ENCODE results near the gene HBZ.

HBZ gene

DNA sequence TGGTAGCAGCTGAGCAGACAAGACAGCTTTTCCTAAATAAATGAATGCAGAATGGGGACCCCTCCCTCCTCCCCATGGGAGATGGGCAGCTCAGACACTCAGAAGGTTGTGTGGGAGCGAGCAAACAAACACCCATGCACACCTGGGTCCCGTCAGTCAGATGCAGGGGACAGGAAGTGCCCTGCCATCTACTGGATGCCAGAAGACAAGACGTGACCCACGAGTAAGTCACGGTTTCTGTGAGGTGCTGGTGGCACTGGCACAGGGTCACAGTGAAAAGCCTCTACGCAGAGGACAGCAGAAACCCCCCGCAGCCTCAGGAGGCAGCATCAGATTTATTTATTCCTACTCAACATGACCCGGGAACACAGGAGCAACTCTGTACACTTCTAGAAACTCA is 36.2 kb downstream of the HBZ start:
- peaks cover 64% of the 10 kb centered on the region for H3K36me3 ChIP-seq
- DNase-seq: no peak

GRCh38 chr16:189604-190186 is 37.3 kb downstream of the HBZ start:
- Histone ChIP-seq H3K9me3 (no peaks in the 10 kb centered on the region), H3K36me3 (peaks cover 73% of the 10 kb centered on the region), H3K4me1 (no peaks in the 10 kb centered on the region), H3K4me3 (ENCODE audit: low read depth, low read length) (no peak overlapping the region), H3K27me3 (no peaks in the 10 kb centered on the region)
- TF ChIP-seq, protein P1, sequence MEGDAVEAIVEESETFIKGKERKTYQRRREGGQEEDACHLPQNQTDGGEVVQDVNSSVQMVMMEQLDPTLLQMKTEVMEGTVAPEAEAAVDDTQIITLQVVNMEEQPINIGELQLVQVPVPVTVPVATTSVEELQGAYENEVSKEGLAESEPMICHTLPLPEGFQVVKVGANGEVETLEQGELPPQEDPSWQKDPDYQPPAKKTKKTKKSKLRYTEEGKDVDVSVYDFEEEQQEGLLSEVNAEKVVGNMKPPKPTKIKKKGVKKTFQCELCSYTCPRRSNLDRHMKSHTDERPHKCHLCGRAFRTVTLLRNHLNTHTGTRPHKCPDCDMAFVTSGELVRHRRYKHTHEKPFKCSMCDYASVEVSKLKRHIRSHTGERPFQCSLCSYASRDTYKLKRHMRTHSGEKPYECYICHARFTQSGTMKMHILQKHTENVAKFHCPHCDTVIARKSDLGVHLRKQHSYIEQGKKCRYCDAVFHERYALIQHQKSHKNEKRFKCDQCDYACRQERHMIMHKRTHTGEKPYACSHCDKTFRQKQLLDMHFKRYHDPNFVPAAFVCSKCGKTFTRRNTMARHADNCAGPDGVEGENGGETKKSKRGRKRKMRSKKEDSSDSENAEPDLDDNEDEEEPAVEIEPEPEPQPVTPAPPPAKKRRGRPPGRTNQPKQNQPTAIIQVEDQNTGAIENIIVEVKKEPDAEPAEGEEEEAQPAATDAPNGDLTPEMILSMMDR (IDR thresholded peaks at IDR 0.05; ENCODE audit: low read depth, low read length): no peak
- no peak for DNase-seq

More for the DNA sequence above, 36.2 kb downstream of the HBZ start:
- H3K4me3 ChIP-seq (ENCODE audit: low read depth, low read length): no peak overlapping the region
- no peaks in the 10 kb centered on the region for H3K4me1 ChIP-seq
- no peaks in the 10 kb centered on the region for H3K27me3 ChIP-seq
- no peaks in the 10 kb centered on the region for H3K9me3 ChIP-seq
- TF ChIP-seq, protein P1 (IDR thresholded peaks at IDR 0.05; ENCODE audit: low read depth, low read length): peak; percentile 42

GRCh38 chr16:191831-192230 is 39.4 kb downstream of the HBZ start:
- Histone ChIP-seq H3K27me3 (no peaks in the 10 kb centered on the region), H3K4me3 (ENCODE audit: low read depth, low read length) (no peak overlapping the region), H3K36me3 (peaks cover 90% of the 10 kb centered on the region), H3K9me3 (no peaks in the 10 kb centered on the region), H3K4me1 (no peaks in the 10 kb centered on the region)
- no peak for DNase-seq
- TF ChIP-seq, protein P1 (IDR thresholded peaks at IDR 0.05; ENCODE audit: low read depth, low read length): no peak

- H3K4me1 ChIP-seq: no peaks in the 10 kb centered on the region
- DNase-seq: no peak
- no peaks in the 10 kb centered on the region for H3K9me3 ChIP-seq
- H3K27me3 ChIP-seq: no peaks in the 10 kb centered on the region
- H3K36me3 ChIP-seq: peaks cover 91% of the 10 kb centered on the region
- H3K4me3 ChIP-seq (ENCODE audit: low read depth, low read length): no peak overlapping the region
- TF ChIP-seq, protein P1 (IDR thresholded peaks at IDR 0.05; ENCODE audit: low read depth, low read length): no peak
Measured at GRCh38 chr16:192686-193085, 40.2 kb downstream of the HBZ start.

- no peaks in the 10 kb centered on the region for H3K27me3 ChIP-seq
- H3K4me3 ChIP-seq (ENCODE audit: low read depth, low read length): no peak overlapping the region
- H3K9me3 ChIP-seq: no peaks in the 10 kb centered on the region
- H3K36me3 ChIP-seq: peaks cover 91% of the 10 kb centered on the region
- no peaks in the 10 kb centered on the region for H3K4me1 ChIP-seq
- TF ChIP-seq, protein P1 (IDR thresholded peaks at IDR 0.05; ENCODE audit: low read depth, low read length): no peak
- DNase-seq: no peak
Measured at GRCh38 chr16:193441-193840, 41.0 kb downstream of the HBZ start.

DNA sequence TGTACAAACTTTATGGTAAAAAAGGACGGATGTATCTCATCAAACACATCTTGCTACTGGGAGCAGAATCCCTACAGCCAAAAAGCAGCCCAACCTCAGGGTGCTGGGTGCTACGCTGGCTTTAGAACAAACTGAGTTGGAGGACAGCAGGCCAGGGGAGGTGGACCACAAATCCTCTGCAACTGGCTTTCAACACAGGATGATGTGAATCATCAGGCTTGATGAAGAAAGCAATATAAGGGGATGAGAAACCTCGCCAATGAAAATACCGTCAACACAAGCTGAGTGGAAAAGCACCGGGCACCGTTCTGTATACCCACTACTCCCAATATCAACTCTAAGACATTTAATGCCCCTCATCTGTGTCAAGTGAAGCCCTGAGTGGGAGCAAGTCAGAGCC is 42.1 kb downstream of the HBZ start:
- DNase-seq: no peak
- H3K4me3 ChIP-seq (ENCODE audit: low read depth, low read length): no peak overlapping the region
- no peaks in the 10 kb centered on the region for H3K27me3 ChIP-seq
- peaks cover 91% of the 10 kb centered on the region for H3K36me3 ChIP-seq
- TF ChIP-seq, protein P1 (IDR thresholded peaks at IDR 0.05; ENCODE audit: low read depth, low read length): no peak
- H3K9me3 ChIP-seq: no peaks in the 10 kb centered on the region
- no peaks in the 10 kb centered on the region for H3K4me1 ChIP-seq

Data from BE2C (cell line).